ENCODE data around the gene COMMD6. TPM values are rescaled to one million over a fixed set of nuclear protein-coding genes. Genes with fewer than 3 reads are reported as not detected.

Gene COMMD6
- polyA plus RNA-seq (2013, experiment 1 of 2), result 298 TPM
- 293 TPM for polyA plus RNA-seq (2013, experiment 2 of 2)

DNA sequence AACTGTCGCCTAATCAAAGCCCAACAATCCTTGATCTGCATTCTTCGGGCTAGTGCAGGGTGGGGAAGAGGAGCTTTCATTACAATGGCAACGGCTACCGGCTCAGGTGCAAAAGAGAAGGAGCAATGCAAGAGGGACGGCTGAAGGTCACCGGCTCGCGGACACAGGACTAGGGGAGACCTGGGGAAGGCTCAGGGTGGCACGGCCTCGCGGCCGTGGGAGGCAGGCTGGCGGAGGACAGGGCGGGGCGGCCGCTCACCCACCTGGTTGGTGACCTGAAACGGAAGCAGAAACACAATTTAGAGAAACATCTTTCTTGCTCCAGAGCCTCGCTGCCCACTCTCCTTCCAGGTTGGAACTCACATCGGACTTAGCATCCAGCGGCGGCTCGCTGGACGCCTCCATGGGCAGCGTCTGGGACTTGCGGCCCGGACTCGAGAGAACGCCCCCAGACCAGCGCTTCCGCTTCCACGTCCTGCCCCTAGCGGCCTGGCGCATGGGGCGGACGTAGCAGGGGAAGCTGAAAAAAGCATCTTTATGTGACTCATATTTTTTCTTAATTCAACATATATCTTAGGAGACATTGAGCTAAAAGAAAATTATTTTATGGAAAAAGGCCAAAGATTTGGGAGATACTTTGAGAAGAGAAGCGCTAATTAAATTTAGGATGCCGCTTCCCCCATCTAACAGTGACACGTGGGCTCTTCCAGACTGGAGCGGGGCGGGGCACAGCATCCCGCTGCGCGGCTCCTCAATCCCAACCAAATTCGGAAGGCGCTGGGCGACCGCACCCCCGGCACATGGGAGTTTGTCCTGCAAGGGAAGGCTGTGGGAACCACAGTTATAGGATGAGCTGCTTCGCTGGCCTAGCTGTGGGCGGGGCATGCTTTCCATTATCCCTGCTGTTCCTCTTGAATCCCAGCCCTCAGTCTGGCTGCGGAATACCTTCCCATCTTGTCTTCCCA lies at the start of gene COMMD6:
Gene COMMD6 (minus strand): TSS at position 441 of the 965 bp plus-strand sequence. CDS start 36 bp downstream, at position 405.
- Histone ChIP-seq H3K79me1 (replicated peaks; ENCODE audit: low read length, poor library complexity, severe bottlenecking) (peaks cover 19% of the 10 kb centered on the region), H3K18ac (ENCODE audit: low read depth in 1 of 2, low read length in 2 of 2) (peak within 1 kb of the TSS; percentile 82 to 92), H3K4me2 (ENCODE audit: low read length, poor library complexity, severe bottlenecking) (peak within 1 kb of the TSS; percentile 82), H2BK12ac (ENCODE audit: low read length in 2 of 2) (peak within 1 kb of the TSS in 1 of 2 experiments; percentile 73), H2AK5ac (ENCODE audit: low read length, severe bottlenecking) (peak within 1 kb of the TSS; percentile 65), H3K4me3 (ENCODE audit: insufficient read depth in 1 of 2, low read depth in 1 of 2, low read length in 2 of 2) (peak within 1 kb of the TSS; percentile 77 to 95), H2BK15ac (ENCODE audit: low read depth, poor library complexity, severe bottlenecking) (peak within 1 kb of the TSS; percentile 73), H3K36me3 (ENCODE audit: control insufficient read depth in 1 of 2, insufficient read depth in 2 of 2, low read depth in 1 of 2, low read length in 2 of 2) (peaks cover 10 to 30% of the 10 kb centered on the region in 2 experiments), H2BK5ac (ENCODE audit: low read depth, low read length, poor library complexity, severe bottlenecking) (no peak within 1 kb of the TSS), H2AFZ (ENCODE audit: low read depth, low read length) (peak within 1 kb of the TSS; percentile 91), H3K27me3 (ENCODE audit: control insufficient read depth in 1 of 2, insufficient read depth in 1 of 2, low read length in 2 of 2) (no peaks in the 10 kb centered on the region), H3K9ac (ENCODE audit: low read length) (peak within 1 kb of the TSS; percentile 97), H3K23ac (ENCODE audit: low read length in 2 of 2) (peak within 1 kb of the TSS in 1 of 2 experiments; percentile 93), H3K4ac (ENCODE audit: low read depth in 1 of 2, low read length in 2 of 2) (peak within 1 kb of the TSS; percentile 52 to 80), H3K14ac (ENCODE audit: low read length in 2 of 2) (peak within 1 kb of the TSS in 1 of 2 experiments; percentile 92), H3K4me1 (ENCODE audit: control insufficient read depth, insufficient read depth, low read depth, low read length) (peaks cover 2% of the 10 kb centered on the region), H3K27ac (ENCODE audit: low read length, poor library complexity, severe bottlenecking) (peak within 1 kb of the TSS; percentile 43), H4K91ac (ENCODE audit: low read length) (peak within 1 kb of the TSS; percentile 72), H4K8ac (ENCODE audit: low read length) (peak within 1 kb of the TSS; percentile 91), H2BK120ac (ENCODE audit: low read depth, low read length) (no peak within 1 kb of the TSS), H3K9me3 (ENCODE audit: control insufficient read depth, low read length) (no peaks in the 10 kb centered on the region)
- DNase-seq, result peak; percentile 89
- under 1% methylated on average over 41 of the region's 51 CpGs for WGBS

DNA sequence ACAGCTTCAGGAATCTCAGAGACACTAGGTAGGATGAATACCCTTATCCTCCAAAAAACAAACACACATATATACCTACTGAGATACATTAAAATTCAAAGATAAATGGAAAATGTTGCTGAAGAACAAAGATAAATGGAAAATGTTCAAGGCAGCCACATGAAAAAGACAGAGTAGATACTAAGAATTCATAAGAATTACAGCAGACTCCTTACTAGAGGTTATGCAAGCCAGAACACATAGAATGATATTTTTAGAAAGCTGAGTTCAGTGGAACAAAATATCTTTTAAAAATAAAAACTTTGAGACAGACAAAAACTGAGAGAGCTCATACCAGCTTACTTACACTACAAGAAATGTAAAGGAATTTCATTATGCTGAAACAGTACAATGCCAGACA lies 47.5 kb upstream of the COMMD6 start:
- Histone ChIP-seq H3K79me1 (replicated peaks; ENCODE audit: low read length, poor library complexity, severe bottlenecking) (peaks cover 10% of the 10 kb centered on the region), H3K4me1 (ENCODE audit: control insufficient read depth, insufficient read depth, low read depth, low read length) (no peaks in the 10 kb centered on the region), H2BK12ac (ENCODE audit: low read length in 2 of 2) (no peak overlapping the region), H3K36me3 (ENCODE audit: control insufficient read depth in 1 of 2, insufficient read depth in 2 of 2, low read depth in 1 of 2, low read length in 2 of 2) (peaks cover 8 to 35% of the 10 kb centered on the region in 2 experiments), H2BK120ac (ENCODE audit: low read depth, low read length) (no peak overlapping the region), H4K8ac (ENCODE audit: low read length) (no peak overlapping the region), H3K18ac (ENCODE audit: low read depth in 1 of 2, low read length in 2 of 2) (no peak overlapping the region), H3K27ac (ENCODE audit: low read length, poor library complexity, severe bottlenecking) (no peak overlapping the region), H3K9ac (ENCODE audit: low read length) (no peak overlapping the region), H2BK15ac (ENCODE audit: low read depth, poor library complexity, severe bottlenecking) (no peak overlapping the region), H2AFZ (ENCODE audit: low read depth, low read length) (no peak overlapping the region), H3K4ac (ENCODE audit: low read depth in 1 of 2, low read length in 2 of 2) (no peak overlapping the region), H3K27me3 (ENCODE audit: control insufficient read depth in 1 of 2, insufficient read depth in 1 of 2, low read length in 2 of 2) (no peaks in the 10 kb centered on the region), H3K9me3 (ENCODE audit: control insufficient read depth, low read length) (peaks cover 14% of the 10 kb centered on the region), H2AK5ac (ENCODE audit: low read length, severe bottlenecking) (no peak overlapping the region), H3K4me3 (ENCODE audit: insufficient read depth in 1 of 2, low read depth in 1 of 2, low read length in 2 of 2) (no peak overlapping the region), H3K4me2 (ENCODE audit: low read length, poor library complexity, severe bottlenecking) (no peak overlapping the region), H3K23ac (ENCODE audit: low read length in 2 of 2) (no peak overlapping the region), H3K14ac (ENCODE audit: low read length in 2 of 2) (no peak overlapping the region), H2BK5ac (ENCODE audit: low read depth, low read length, poor library complexity, severe bottlenecking) (no peak overlapping the region), H4K91ac (ENCODE audit: low read length) (no peak overlapping the region)
- no peak for DNase-seq

DNA sequence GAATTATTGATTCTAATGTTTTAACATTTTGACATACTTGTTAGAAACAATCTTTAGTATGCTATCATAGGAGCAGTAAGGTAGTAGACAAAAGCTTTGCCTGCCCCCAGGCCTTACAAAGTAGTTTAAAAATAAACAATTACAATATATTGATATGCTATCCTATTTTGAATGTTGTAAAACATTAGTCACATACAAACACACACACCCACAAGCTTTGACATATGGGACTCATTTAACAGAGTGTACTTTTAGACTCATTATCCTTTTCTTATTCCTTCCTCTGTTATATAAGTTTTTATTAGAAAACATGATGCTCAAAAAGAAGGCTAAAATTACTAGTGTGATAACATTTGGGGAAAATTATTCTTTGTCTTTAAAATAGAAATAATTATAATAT lies 45.5 kb upstream of the COMMD6 start:
- Histone ChIP-seq H3K18ac (ENCODE audit: low read depth in 1 of 2, low read length in 2 of 2) (no peak overlapping the region), H3K9ac (ENCODE audit: low read length) (no peak overlapping the region), H4K91ac (ENCODE audit: low read length) (no peak overlapping the region), H2BK120ac (ENCODE audit: low read depth, low read length) (no peak overlapping the region), H3K36me3 (ENCODE audit: control insufficient read depth in 1 of 2, insufficient read depth in 2 of 2, low read depth in 1 of 2, low read length in 2 of 2) (peaks cover 4 to 22% of the 10 kb centered on the region in 2 experiments), H3K4me1 (ENCODE audit: control insufficient read depth, insufficient read depth, low read depth, low read length) (no peaks in the 10 kb centered on the region), H3K9me3 (ENCODE audit: control insufficient read depth, low read length) (peaks cover 14% of the 10 kb centered on the region), H2AK5ac (ENCODE audit: low read length, severe bottlenecking) (no peak overlapping the region), H3K4me3 (ENCODE audit: insufficient read depth in 1 of 2, low read depth in 1 of 2, low read length in 2 of 2) (no peak overlapping the region), H3K79me1 (replicated peaks; ENCODE audit: low read length, poor library complexity, severe bottlenecking) (peaks cover 8% of the 10 kb centered on the region), H3K27me3 (ENCODE audit: control insufficient read depth in 1 of 2, insufficient read depth in 1 of 2, low read length in 2 of 2) (no peaks in the 10 kb centered on the region), H4K8ac (ENCODE audit: low read length) (no peak overlapping the region), H3K23ac (ENCODE audit: low read length in 2 of 2) (no peak overlapping the region), H2AFZ (ENCODE audit: low read depth, low read length) (no peak overlapping the region), H3K14ac (ENCODE audit: low read length in 2 of 2) (no peak overlapping the region), H2BK15ac (ENCODE audit: low read depth, poor library complexity, severe bottlenecking) (no peak overlapping the region), H2BK12ac (ENCODE audit: low read length in 2 of 2) (no peak overlapping the region), H2BK5ac (ENCODE audit: low read depth, low read length, poor library complexity, severe bottlenecking) (no peak overlapping the region), H3K4me2 (ENCODE audit: low read length, poor library complexity, severe bottlenecking) (no peak overlapping the region), H3K27ac (ENCODE audit: low read length, poor library complexity, severe bottlenecking) (no peak overlapping the region), H3K4ac (ENCODE audit: low read depth in 1 of 2, low read length in 2 of 2) (no peak overlapping the region)
- DNase-seq, result no peak

DNA sequence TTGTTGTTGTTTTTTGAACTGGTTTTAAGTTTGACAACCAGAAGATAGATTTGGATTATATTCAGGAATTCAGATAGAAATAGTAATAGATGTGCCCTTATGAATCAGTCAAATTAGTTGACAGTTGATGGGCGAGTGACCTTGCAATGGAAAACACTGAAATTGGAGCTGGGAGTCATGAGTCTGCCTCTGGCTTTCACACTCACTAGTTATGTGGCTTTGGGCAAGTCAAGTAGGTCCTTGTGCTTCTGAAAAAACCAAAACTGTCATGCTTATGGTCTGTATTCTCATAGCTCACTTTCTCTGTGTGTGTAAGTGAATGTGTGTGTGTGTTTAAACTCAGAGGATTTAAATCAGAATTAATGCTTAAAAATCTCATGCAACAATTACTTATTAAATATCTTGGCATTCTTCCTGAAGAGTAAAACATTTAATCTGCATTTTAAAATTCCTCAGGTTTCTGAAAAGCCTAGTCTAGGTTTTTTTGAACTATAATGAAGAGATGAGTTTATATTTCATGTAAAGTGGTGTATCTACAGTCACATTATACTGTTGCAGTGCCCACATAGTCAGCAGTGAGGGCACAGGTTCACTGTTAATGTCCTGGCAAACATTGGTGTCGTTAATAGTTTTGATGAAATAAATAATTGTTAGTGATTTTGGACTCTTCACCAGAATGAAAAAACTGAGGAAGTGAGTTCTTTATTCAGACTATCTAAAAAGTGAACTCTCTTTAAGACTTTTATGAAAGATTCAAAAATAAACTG lies 44.4 kb upstream of the COMMD6 start:
- Histone ChIP-seq H3K27ac (ENCODE audit: low read length, poor library complexity, severe bottlenecking) (no peak overlapping the region), H3K18ac (ENCODE audit: low read depth in 1 of 2, low read length in 2 of 2) (no peak overlapping the region), H3K36me3 (ENCODE audit: control insufficient read depth in 1 of 2, insufficient read depth in 2 of 2, low read depth in 1 of 2, low read length in 2 of 2) (peaks cover 4 to 19% of the 10 kb centered on the region in 2 experiments), H4K8ac (ENCODE audit: low read length) (no peak overlapping the region), H2BK12ac (ENCODE audit: low read length in 2 of 2) (no peak overlapping the region), H3K23ac (ENCODE audit: low read length in 2 of 2) (no peak overlapping the region), H2BK5ac (ENCODE audit: low read depth, low read length, poor library complexity, severe bottlenecking) (no peak overlapping the region), H3K4me1 (ENCODE audit: control insufficient read depth, insufficient read depth, low read depth, low read length) (no peaks in the 10 kb centered on the region), H2BK15ac (ENCODE audit: low read depth, poor library complexity, severe bottlenecking) (no peak overlapping the region), H2AK5ac (ENCODE audit: low read length, severe bottlenecking) (no peak overlapping the region), H3K4me2 (ENCODE audit: low read length, poor library complexity, severe bottlenecking) (no peak overlapping the region), H3K27me3 (ENCODE audit: control insufficient read depth in 1 of 2, insufficient read depth in 1 of 2, low read length in 2 of 2) (no peaks in the 10 kb centered on the region), H3K9ac (ENCODE audit: low read length) (no peak overlapping the region), H2AFZ (ENCODE audit: low read depth, low read length) (no peak overlapping the region), H3K79me1 (replicated peaks; ENCODE audit: low read length, poor library complexity, severe bottlenecking) (peaks cover 8% of the 10 kb centered on the region), H2BK120ac (ENCODE audit: low read depth, low read length) (no peak overlapping the region), H3K4me3 (ENCODE audit: insufficient read depth in 1 of 2, low read depth in 1 of 2, low read length in 2 of 2) (no peak overlapping the region), H3K4ac (ENCODE audit: low read depth in 1 of 2, low read length in 2 of 2) (no peak overlapping the region), H3K14ac (ENCODE audit: low read length in 2 of 2) (no peak overlapping the region), H3K9me3 (ENCODE audit: control insufficient read depth, low read length) (peaks cover 14% of the 10 kb centered on the region), H4K91ac (ENCODE audit: low read length) (no peak overlapping the region)
- DNase-seq, result no peak
- 99% methylated on average over 2 of the region's 2 CpGs for WGBS
